ENCODE measurements around the gene GJA3.
A peak's percentile ranks its signal among the peaks of the same experiment; 100 is the strongest.

GJA3 gene

GRCh38 chr13:20148501-20149183 is 12.2 kb downstream of the GJA3 start:
- no peak for DNase-seq

GRCh38 chr13:20146381-20146780 is 14.5 kb downstream of the GJA3 start:
- no peak for DNase-seq

- DNase-seq: no peak
Observed at GRCh38 chr13:20145521-20145920, 15.3 kb downstream of the GJA3 start.

GRCh38 chr13:20144141-20144850 is 16.6 kb downstream of the GJA3 start:
- no peak for DNase-seq

- no peak for DNase-seq
Observed at GRCh38 chr13:20142927-20143480, 17.8 kb downstream of the GJA3 start.

GRCh38 chr13:20142023-20142926 is 18.6 kb downstream of the GJA3 start:
- no peak for DNase-seq

- no peak for DNase-seq
Observed at GRCh38 chr13:20141238-20142022, 19.4 kb downstream of the GJA3 start.

GRCh38 chr13:20140487-20140886 is 20.4 kb downstream of the GJA3 start:
- no peak for DNase-seq

GRCh38 chr13:20137875-20138274 is 23.0 kb downstream of the GJA3 start:
- DNase-seq: no peak

GRCh38 chr13:20136781-20137703 is 23.8 kb downstream of the GJA3 start:
- DNase-seq: no peak

GRCh38 chr13:20134732-20135131 is 26.1 kb downstream of the GJA3 start:
- DNase-seq: no peak

GRCh38 chr13:20132052-20132634 is 28.7 kb downstream of the GJA3 start:
- no peak for DNase-seq

- DNase-seq: no peak
Observed at GRCh38 chr13:20131057-20131832, 29.6 kb downstream of the GJA3 start.

GRCh38 chr13:20130652-20131051 is 30.2 kb downstream of the GJA3 start:
- DNase-seq: no peak

GRCh38 chr13:20130012-20130411 is 30.8 kb downstream of the GJA3 start:
- DNase-seq: no peak

GRCh38 chr13:20129076-20129475 is 31.8 kb downstream of the GJA3 start:
- no peak for DNase-seq

- DNase-seq: no peak
Observed at GRCh38 chr13:20128459-20128931, 32.4 kb downstream of the GJA3 start.

GRCh38 chr13:20127562-20128458 is 33.0 kb downstream of the GJA3 start:
- DNase-seq: peak; percentile 56

GRCh38 chr13:20127262-20127561 is 33.6 kb downstream of the GJA3 start:
- no peak for DNase-seq
